SK-N-SH treated with all-trans-retinoic acid at 6 μM for 48 hours (cell line): ENCODE results near the gene MRAS.

Experiments used
- ATAC-seq: fragments of 200-7000 bp; cut with Tn5 transposase; 3 replicates; pipeline ENCODE4 v1.9.1; 2020; ENCODE audit warnings: mild to moderate bottlenecking, moderate library complexity
- ARNTL ChIP-seq: fragments of 450-650 bp; formaldehyde crosslinking; IDR thresholded peaks from 2 replicates; pipeline ENCODE4 v1.5.0; 2020; ENCODE audit warnings: low read depth, mild to moderate bottlenecking, moderate library complexity, borderline replicate concordance
- BACH2 ChIP-seq: fragments of 250-450 bp; sonication (Bioruptor Pico); IDR thresholded peaks from 2 replicates; pipeline ENCODE4 v1.9.0; 2021; ENCODE audit warnings: mild to moderate bottlenecking, borderline replicate concordance
- CREB5 ChIP-seq: fragments of 250-450 bp; sonication (Bioruptor Pico); IDR thresholded peaks from 2 replicates; pipeline ENCODE4 v1.5.1; 2020; ENCODE audit warnings: low read depth, mild to moderate bottlenecking, moderate library complexity
- CSDC2 ChIP-seq: fragments of 250-450 bp; sonication (Bioruptor Pico); IDR thresholded peaks from 2 replicates; pipeline ENCODE4 v1.5.0; 2020; ENCODE audit warnings: mild to moderate bottlenecking, moderate library complexity
- CSRNP3 ChIP-seq: fragments of 250-450 bp; sonication (Bioruptor Pico); IDR thresholded peaks from 2 replicates; pipeline ENCODE4 v1.5.1; 2021; ENCODE audit warnings: mild to moderate bottlenecking, moderate library complexity
- ESRRG ChIP-seq: fragments of 250-450 bp; sonication (Bioruptor Pico); IDR thresholded peaks from 2 replicates; pipeline ENCODE4 v1.6.1; 2021; ENCODE audit warnings: mild to moderate bottlenecking
- ISL1 ChIP-seq: fragments of 250-450 bp; sonication (Bioruptor Pico); IDR thresholded peaks from 2 replicates; pipeline ENCODE4 v2.1.2; 2022; ENCODE audit warnings: mild to moderate bottlenecking, moderate library complexity
- OSR1 ChIP-seq: fragments of 250-450 bp; sonication (Bioruptor Pico); IDR thresholded peaks from 2 replicates; pipeline ENCODE4 v1.8.0; 2022; ENCODE audit warnings: moderate library complexity, mild to moderate bottlenecking, inconsistent platforms
- PATZ1 ChIP-seq: fragments of 250-450 bp; sonication (Bioruptor Pico); IDR thresholded peaks from 2 replicates; pipeline ENCODE4 v1.8.0; 2020; ENCODE audit warnings: mild to moderate bottlenecking, moderate library complexity, borderline replicate concordance
- POU6F1 ChIP-seq: fragments of 250-450 bp; sonication (Bioruptor Pico); IDR thresholded peaks from 2 replicates; pipeline ENCODE4 v1.8.0; 2021; ENCODE audit warnings: low read depth, mild to moderate bottlenecking, moderate library complexity, borderline replicate concordance
- PPARA ChIP-seq: fragments of 250-450 bp; sonication (Bioruptor Pico); IDR thresholded peaks from 2 replicates; pipeline ENCODE4 v1.5.0; 2020; ENCODE audit warnings: mild to moderate bottlenecking, borderline replicate concordance
- RARB ChIP-seq: fragments of 250-450 bp; sonication (Bioruptor Pico); IDR thresholded peaks from 2 replicates; pipeline ENCODE4 v1.8.0; 2021; ENCODE audit warnings: mild to moderate bottlenecking, moderate library complexity
- TCF4 ChIP-seq: fragments of 250-450 bp; sonication (Bioruptor Pico); IDR thresholded peaks from 2 replicates; pipeline ENCODE4 v1.8.0; 2021; ENCODE audit warnings: mild to moderate bottlenecking, moderate library complexity, borderline replicate concordance
- TOX ChIP-seq: fragments of 250-450 bp; sonication (Bioruptor Pico); IDR thresholded peaks from 2 replicates; pipeline ENCODE4 v1.8.0; 2021; ENCODE audit warnings: mild to moderate bottlenecking, moderate library complexity, borderline replicate concordance
- TSHZ2 ChIP-seq: fragments of 250-450 bp; sonication (Bioruptor Pico); IDR thresholded peaks from 2 replicates; pipeline ENCODE4 v1.5.0; 2020; ENCODE audit warnings: mild to moderate bottlenecking, moderate library complexity
- ZC3H10 ChIP-seq: fragments of 250-450 bp; sonication (Bioruptor Pico); IDR thresholded peaks from 2 replicates; pipeline ENCODE4 v1.5.1; 2021; ENCODE audit warnings: mild to moderate bottlenecking, moderate library complexity
- ZFP3 ChIP-seq: fragments of 250-450 bp; sonication (Bioruptor Pico); IDR thresholded peaks from 2 replicates; pipeline ENCODE4 v1.5.0; 2020; ENCODE audit warnings: mild to moderate bottlenecking, moderate library complexity
- ZFP30 ChIP-seq: fragments of 450-650 bp; formaldehyde crosslinking; IDR thresholded peaks from 2 replicates; pipeline ENCODE4 v1.5.0; 2022; ENCODE audit warnings: mild to moderate bottlenecking, moderate library complexity
- ZNF565 ChIP-seq: fragments of 450-650 bp; formaldehyde crosslinking; conservative IDR thresholded peaks from 2 replicates; pipeline ENCODE4 v1.5.0; 2020; ENCODE audit warnings: low read depth, mild to moderate bottlenecking, moderate library complexity
- ZNF70 ChIP-seq: fragments of 450-650 bp; formaldehyde crosslinking; IDR thresholded peaks from 2 replicates; pipeline ENCODE4 v1.5.0; 2020; ENCODE audit warnings: mild to moderate bottlenecking, moderate library complexity
- ZNF8 ChIP-seq: fragments of 450-650 bp; formaldehyde crosslinking; IDR thresholded peaks from 2 replicates; pipeline ENCODE4 v1.5.0; 2020; ENCODE audit warnings: mild to moderate bottlenecking, moderate library complexity

Gene MRAS

GRCh38 chr3:138349926-138350665 is 1.7 kb downstream of the MRAS start:
- no peak for TF ChIP-seq ISL1 (CRISPR knock-in tag)
- no peak for TF ChIP-seq PPARA (CRISPR knock-in tag)
- TF ChIP-seq ZFP3, result no peak
- TF ChIP-seq ESRRG (CRISPR knock-in tag), result no peak
- no peak for TF ChIP-seq ZC3H10 (CRISPR knock-in tag)
- TF ChIP-seq ZNF8 (CRISPR knock-in tag), result no peak
- no peak for TF ChIP-seq CSDC2 (CRISPR knock-in tag)
- no peak for TF ChIP-seq OSR1 (CRISPR knock-in tag)
- TF ChIP-seq BACH2, result no peak
- no peak for TF ChIP-seq TOX (CRISPR knock-in tag)
- TF ChIP-seq CSRNP3 (CRISPR knock-in tag), result no peak
- no peak for TF ChIP-seq ZNF565 (CRISPR knock-in tag)
- TF ChIP-seq RARB (CRISPR knock-in tag), result no peak
- TF ChIP-seq ZNF70 (CRISPR knock-in tag), result no peak
- no peak for TF ChIP-seq ARNTL (CRISPR knock-in tag)
- TF ChIP-seq TSHZ2 (CRISPR knock-in tag), result no peak
- no peak for TF ChIP-seq POU6F1 (CRISPR knock-in tag)
- no peak for TF ChIP-seq TCF4 (CRISPR knock-in tag)
- no peak for ATAC-seq

GRCh38 chr3:138351151-138351550 is 2.8 kb downstream of the MRAS start:
- no peak for ATAC-seq
- TF ChIP-seq ZNF565 (CRISPR knock-in tag) (no peak), CSDC2 (CRISPR knock-in tag) (no peak), BACH2 (no peak), ZNF8 (CRISPR knock-in tag) (no peak), CREB5 (no peak), ZNF70 (CRISPR knock-in tag) (no peak), PATZ1 (CRISPR knock-in tag) (no peak), PPARA (CRISPR knock-in tag) (no peak), TOX (CRISPR knock-in tag) (no peak), ARNTL (CRISPR knock-in tag) (no peak), RARB (CRISPR knock-in tag) (no peak), ZFP30 (no peak), ISL1 (CRISPR knock-in tag) (no peak)
